CD14-positive monocyte (primary cell): ENCODE measurements around the gene PSMG1. TPM values are rescaled to one million over a fixed set of nuclear protein-coding genes. Genes with fewer than 3 reads are reported as not detected.

ENCODE experiments used
- DNase-seq, 3 donors: peaks; one replicate each; pipeline ENCODE4 v3.0.0-alpha.2; 2011 to 2022
- H2AFZ ChIP-seq: 2 replicates; pipeline ENCODE4 v1.6.0; 2012; ENCODE audit warnings: mild to moderate bottlenecking, low read depth, low read length, inconsistent platforms; ENCODE audit not compliant: insufficient read depth, poor library complexity, severe bottlenecking
- H3K27ac ChIP-seq, 2 donors: 1 replicate in 1 of 2; 2 replicates in 1 of 2; pipeline ENCODE4 v1.5.1; 2012 to 2013; ENCODE audit warnings: low read length in 2 of 2, control low read depth in 1 of 2, inconsistent platforms in 1 of 2, low read depth in 1 of 2, mild to moderate bottlenecking in 1 of 2
- H3K27me3 ChIP-seq, 2 donors: one replicate each; pipeline versions ENCODE4 v1.6.0 to v1.6.1; 2011 to 2013; ENCODE audit warnings: low read length in 2 of 2; ENCODE audit not compliant: control insufficient read depth in 2 of 2, insufficient read depth in 2 of 2
- H3K36me3 ChIP-seq, 2 donors: replicated peaks in 1 of 2; 1 replicate in 1 of 2; 2 replicates in 1 of 2; pipeline versions ENCODE4 v1.5.1 to v1.6.1; 2012 to 2013; ENCODE audit warnings: low read length in 2 of 2, control low read depth in 1 of 2, inconsistent platforms in 1 of 2, mild to moderate bottlenecking in 1 of 2; ENCODE audit not compliant: insufficient read depth in 2 of 2, control insufficient read depth in 1 of 2
- H3K4me1 ChIP-seq, 2 donors: 1 replicate in 1 of 2; 2 replicates in 1 of 2; pipeline versions ENCODE4 v1.5.1 to v1.6.1; 2012 to 2013; ENCODE audit warnings: low read length in 2 of 2, control low read depth in 1 of 2, inconsistent platforms in 1 of 2, mild to moderate bottlenecking in 1 of 2, moderate library complexity in 1 of 2; ENCODE audit not compliant: insufficient read depth in 2 of 2, control insufficient read depth in 1 of 2
- H3K4me2 ChIP-seq: replicated peaks from 2 replicates; pipeline ENCODE3; 2012; ENCODE audit warnings: low read length, moderate library complexity, mild to moderate bottlenecking; ENCODE audit not compliant: poor library complexity, severe bottlenecking; ENCODE audit errors: extremely low read depth
- H3K4me3 ChIP-seq, 3 experiments: fragments of 200-600 bp in 1 of 3; sonication (generic) in 1 of 3; replicated peaks in 1 of 3; 1 replicate in 2 of 3; 2 replicates in 1 of 3; pipeline ENCODE4 v1.5.1; 2011 to 2013; ENCODE audit warnings: low read length in 3 of 3, mild to moderate bottlenecking in 3 of 3, control low read depth in 2 of 3, low read depth in 2 of 3, inconsistent platforms in 1 of 3, moderate library complexity in 1 of 3
- H3K79me2 ChIP-seq: 2 replicates; pipeline ENCODE4 v1.6.0; 2012; ENCODE audit warnings: mild to moderate bottlenecking, control low read depth, inconsistent platforms, low read length, moderate library complexity; ENCODE audit not compliant: insufficient read depth
- H3K9ac ChIP-seq: 2 replicates; pipeline ENCODE4 v1.6.0; 2017; ENCODE audit warnings: low read length, mild to moderate bottlenecking; ENCODE audit not compliant: insufficient read depth, poor library complexity, severe bottlenecking
- H3K9me3 ChIP-seq, 2 donors: replicated peaks in 1 of 2; 1 replicate in 1 of 2; 2 replicates in 1 of 2; pipeline versions ENCODE4 v1.5.1 to v1.6.1; 2012 to 2013; ENCODE audit warnings: low read length in 2 of 2, control low read depth in 1 of 2; ENCODE audit not compliant: control insufficient read depth in 1 of 2, insufficient read depth in 1 of 2
- H4K20me1 ChIP-seq: 2 replicates; pipeline ENCODE4 v1.6.0; 2012; ENCODE audit warnings: mild to moderate bottlenecking, low read length, control low read depth, moderate library complexity; ENCODE audit not compliant: insufficient read depth
- H3K27ac Mint-ChIP-seq, 7 donors: one replicate each; pipeline ENCODE4 v1.8.0; 2020; ENCODE audit warnings: mild to moderate bottlenecking in 7 of 7, mixed read lengths in 7 of 7, moderate library complexity in 6 of 7, inconsistent platforms in 2 of 7
- H3K27me3 Mint-ChIP-seq, 3 donors: one replicate each; pipeline ENCODE4 v1.8.0; 2021 to 2022; ENCODE audit warnings: low read depth in 3 of 3, mild to moderate bottlenecking in 3 of 3, mixed read lengths in 3 of 3, moderate library complexity in 3 of 3, inconsistent platforms in 1 of 3
- H3K36me3 Mint-ChIP-seq, 2 donors: one replicate each; pipeline ENCODE4 v1.8.0; 2020; ENCODE audit warnings: mixed read lengths in 2 of 2, inconsistent platforms in 1 of 2, mild to moderate bottlenecking in 1 of 2
- H3K4me1 Mint-ChIP-seq: one replicate; pipeline ENCODE4 v1.8.0; 2020; ENCODE audit warnings: mild to moderate bottlenecking, mixed read lengths
- H3K4me3 Mint-ChIP-seq, 2 donors: one replicate each; pipeline ENCODE4 v1.8.0; 2020; ENCODE audit warnings: mild to moderate bottlenecking in 2 of 2, mixed read lengths in 2 of 2, moderate library complexity in 1 of 2
- H3K9me3 Mint-ChIP-seq, 7 donors: one replicate each; pipeline ENCODE4 v1.8.0; 2020 to 2022; ENCODE audit warnings: mixed read lengths in 7 of 7, mild to moderate bottlenecking in 6 of 7, moderate library complexity in 6 of 7, inconsistent platforms in 2 of 7
- CTCF ChIP-seq: fragments of 200-600 bp; IDR thresholded peaks from one replicate; pipeline ENCODE4 v1.8.0; 2022; ENCODE audit warnings: antibody characterized with exemption, mild to moderate bottlenecking
- WGBS: methylation state at CpG from one replicate; pipeline ENCODE4 v1.1.5; 2013; ENCODE audit warnings: missing lambda C conversion rate; ENCODE audit not compliant: insufficient coverage; 5-methylcytosine and 5-hydroxymethylcytosine counted together
- intact Hi-C, 2 donors: fragments of 100-400 bp; cut with micrococcal nuclease; formaldehyde crosslinking; loops; one replicate each; pipeline versions ENCODE4 v1.15.0 to v1.15.1; 2023
- polyA plus RNA-seq, 3 donors: library from polyadenylated mRNA; depleted of rRNA in 1 of 3; unstranded in 2 of 3; stranded (reverse) in 1 of 3; fragments of 300-500 nt in 2 of 3; fragments of >200 nt in 1 of 3; fragmentation: Illumina TruSeq in 2 of 3; gene quantifications; 1 replicate in 2 of 3; 2 replicates in 1 of 3; pipeline ENCODE4 v1.2.3, GENCODE V29; 2012 to 2021

Gene PSMG1
- polyA plus RNA-seq, 3 donors: 8.5 to 29.2 (median 26.2) TPM

- intact Hi-C loops: no loop called here
- H3K4me3 ChIP-seq: no peak overlapping the region
- Mint-ChIP-seq H3K9me3 (peaks cover 0 to 6% (median 3%) of the 10 kb centered on the region in 7 donors), H3K4me3 (no peak overlapping the region), H3K27me3 (peaks cover 0 to 1% (median 0%) of the 10 kb centered on the region in 3 donors), H3K27ac (peak overlapping the region in 6 of 7 donors; percentile 26 to 86 (median 74)), H3K4me1 (peaks cover 11% of the 10 kb centered on the region), H3K36me3 (no peaks in the 10 kb centered on the region)
- no peaks in the 10 kb centered on the region for H3K36me3 ChIP-seq
- H4K20me1 ChIP-seq: no peaks in the 10 kb centered on the region
- H3K4me2 ChIP-seq: no peak overlapping the region
- H3K79me2 ChIP-seq: no peaks in the 10 kb centered on the region
- no peak overlapping the region for H2AFZ ChIP-seq
- H3K9ac ChIP-seq: no peak overlapping the region
- WGBS: 17% methylated on average over 6 of the region's 7 CpGs
- H3K9me3 ChIP-seq: no peaks in the 10 kb centered on the region
- peaks cover 0 to 3% of the 10 kb centered on the region in 2 donors for H3K4me1 ChIP-seq
- peak; percentile 63 for TF ChIP-seq CTCF
- DNase-seq: peak; percentile 51 to 70 (median 69)
- H3K27ac ChIP-seq: no peak overlapping the region
- no peaks in the 10 kb centered on the region for H3K27me3 ChIP-seq
Measured at GRCh38 chr21:39125752-39126485, 57.3 kb downstream of the PSMG1 start.

Other genes with a start within 250 kb of the PSMG1 start
- 10 to 100 TPM; 12.1 to 16.8 (median 12.7) TPM for gene BRWD1, start 130.2 kb upstream of the PSMG1 start, polyA plus RNA-seq
- 10 to 100 TPM; 59.8 to 74.7 (median 72.7) TPM for gene HMGN1, start 165.6 kb upstream of the PSMG1 start, polyA plus RNA-seq